ENCODE data around the gene ZXDC.

ZXDC gene

DNA sequence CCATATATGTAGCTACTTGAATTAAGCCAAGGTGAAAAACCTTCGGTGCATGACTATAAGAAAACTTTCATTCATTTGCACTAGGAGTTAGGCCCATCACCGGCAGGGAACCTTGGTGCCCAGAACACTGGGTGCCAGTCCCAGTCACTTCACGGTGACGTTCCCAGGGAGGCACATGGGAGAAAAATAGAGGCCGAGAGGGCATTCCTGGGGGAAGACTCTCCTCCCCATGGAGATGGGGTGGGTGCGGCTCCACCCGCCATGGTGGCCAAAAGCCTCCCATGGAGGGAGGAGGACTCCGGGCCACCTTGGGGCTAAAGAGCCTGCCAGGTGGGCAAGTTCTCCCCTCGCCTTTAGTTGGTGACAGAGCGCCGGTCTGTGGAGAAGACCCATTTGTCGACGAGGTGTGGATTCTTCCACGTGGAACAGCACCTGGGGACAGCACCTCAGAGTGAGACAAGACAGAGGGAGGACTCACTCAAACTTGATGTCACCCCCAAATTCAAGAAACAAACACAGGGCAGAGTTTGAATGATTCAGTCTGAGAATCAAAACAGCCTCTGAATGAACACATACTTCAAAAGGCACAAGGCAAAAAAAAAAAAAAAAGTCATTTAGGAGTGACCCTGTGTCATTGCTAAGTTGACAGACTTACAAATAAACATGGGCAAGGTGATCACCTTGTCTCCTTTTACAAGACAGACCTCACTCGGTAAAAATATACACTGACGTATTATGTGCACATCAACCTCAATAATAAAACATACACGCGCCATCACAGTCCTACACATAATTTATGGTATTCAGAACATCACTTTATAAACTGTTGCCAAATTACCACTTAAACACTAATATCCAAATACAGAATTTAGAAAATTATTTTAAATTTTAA, 38.6 kb downstream of the ZXDC start:
- WGBS, 2 experiments, result 95% methylated on average over 18 of the region's 18 CpGs
- no peaks in the 10 kb centered on the region for H3K9me3 ChIP-seq (ENCODE audit: control insufficient read depth, low read length)
- H3K4me3 ChIP-seq (ENCODE audit: insufficient read depth, low read depth, low read length), result no peak overlapping the region
- no peaks in the 10 kb centered on the region for H3K36me3 ChIP-seq (ENCODE audit: control insufficient read depth, insufficient read depth, low read length)
- H3K4me1 ChIP-seq (ENCODE audit: control insufficient read depth, insufficient read depth, low read length), result peaks cover 31% of the 10 kb centered on the region
- H3K27ac ChIP-seq (ENCODE audit: insufficient read depth, low read depth, low read length, poor library complexity, severe bottlenecking), result no peak overlapping the region
- no peaks in the 10 kb centered on the region for H3K27me3 ChIP-seq (ENCODE audit: control insufficient read depth, insufficient read depth, low read length, poor library complexity, severe bottlenecking)

DNA sequence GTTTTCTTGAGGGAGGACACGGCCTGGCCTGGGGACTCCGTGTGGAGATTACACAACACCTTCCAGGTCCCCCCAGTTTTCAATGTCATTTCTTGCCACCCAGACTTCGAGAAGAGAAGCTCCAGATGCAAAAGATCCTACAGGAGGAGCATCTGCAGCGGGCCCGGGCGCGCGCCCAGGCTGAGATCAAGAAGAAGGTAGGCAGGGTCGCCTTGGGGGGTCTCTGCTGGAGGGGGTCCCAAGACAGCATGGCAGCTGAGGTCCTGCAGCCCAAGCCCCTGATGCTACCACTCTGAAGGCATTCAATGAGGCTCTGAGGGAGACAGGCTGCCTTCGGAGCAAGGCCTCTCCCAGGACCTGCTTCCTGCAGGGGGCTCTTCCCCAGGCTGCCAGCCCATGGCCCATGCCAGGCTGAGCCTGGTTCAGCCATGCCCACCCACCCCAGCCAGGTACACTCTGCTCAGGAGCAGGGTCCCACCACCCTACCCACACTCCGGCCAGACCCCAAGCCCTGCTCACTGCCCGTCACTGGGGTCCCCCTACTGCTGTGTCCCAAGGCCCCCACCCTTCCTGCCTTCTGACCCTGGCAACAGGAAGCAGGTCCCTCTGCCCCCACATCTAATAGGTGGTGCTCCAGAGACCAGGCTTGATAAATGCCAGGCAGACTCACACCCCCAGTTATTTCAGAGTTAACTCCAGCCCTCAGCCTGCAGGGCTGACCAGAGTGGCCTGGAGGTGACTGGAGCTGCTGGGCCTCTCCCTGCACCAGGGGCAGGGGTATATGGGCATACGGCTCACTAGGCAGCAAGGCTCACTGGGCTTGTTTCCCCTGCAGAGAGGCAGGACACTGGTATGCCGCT, 40.0 kb downstream of the ZXDC start:
- Histone ChIP-seq H3K4me3 (ENCODE audit: insufficient read depth, low read depth, low read length) (no peak overlapping the region), H3K36me3 (ENCODE audit: control insufficient read depth, insufficient read depth, low read length) (no peaks in the 10 kb centered on the region), H3K9me3 (ENCODE audit: control insufficient read depth, low read length) (no peaks in the 10 kb centered on the region), H3K27ac (ENCODE audit: insufficient read depth, low read depth, low read length, poor library complexity, severe bottlenecking) (no peak overlapping the region), H3K4me1 (ENCODE audit: control insufficient read depth, insufficient read depth, low read length) (peaks cover 18% of the 10 kb centered on the region), H3K27me3 (ENCODE audit: control insufficient read depth, insufficient read depth, low read length, poor library complexity, severe bottlenecking) (no peaks in the 10 kb centered on the region)
- WGBS, 2 experiments, result 88 to 91% methylated on average over 14 of the region's 14 CpGs

DNA sequence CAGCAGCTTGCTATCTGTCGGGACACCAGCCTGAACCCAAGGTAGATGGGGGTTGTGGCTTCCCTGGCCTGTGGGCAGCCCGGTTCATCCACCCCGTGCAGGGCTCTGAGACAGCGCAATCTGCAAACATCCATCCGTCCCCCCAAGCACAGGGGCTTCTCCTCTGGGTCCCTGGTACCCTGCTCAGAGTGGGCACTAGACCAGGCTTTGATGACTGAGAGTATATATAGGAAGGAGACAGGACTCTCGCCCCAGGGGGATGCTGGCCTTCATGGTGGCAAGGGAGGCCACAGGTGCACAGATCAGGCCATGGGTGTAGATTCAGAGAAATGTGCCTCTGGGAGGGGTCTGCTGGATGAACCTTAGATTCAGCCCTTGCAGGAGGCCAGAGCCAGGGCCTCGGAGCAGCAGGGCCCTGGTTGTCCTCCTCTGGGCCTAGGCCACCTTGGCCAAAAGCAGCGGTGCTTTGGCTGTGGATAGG, 40.7 kb downstream of the ZXDC start:
- Histone ChIP-seq H3K27ac (ENCODE audit: insufficient read depth, low read depth, low read length, poor library complexity, severe bottlenecking) (no peak overlapping the region), H3K4me1 (ENCODE audit: control insufficient read depth, insufficient read depth, low read length) (peaks cover 12% of the 10 kb centered on the region), H3K9me3 (ENCODE audit: control insufficient read depth, low read length) (no peaks in the 10 kb centered on the region), H3K27me3 (ENCODE audit: control insufficient read depth, insufficient read depth, low read length, poor library complexity, severe bottlenecking) (no peaks in the 10 kb centered on the region), H3K4me3 (ENCODE audit: insufficient read depth, low read depth, low read length) (no peak overlapping the region), H3K36me3 (ENCODE audit: control insufficient read depth, insufficient read depth, low read length) (no peaks in the 10 kb centered on the region)
- 94 to 95% methylated on average over 8 of the region's 8 CpGs for WGBS, 2 experiments

DNA sequence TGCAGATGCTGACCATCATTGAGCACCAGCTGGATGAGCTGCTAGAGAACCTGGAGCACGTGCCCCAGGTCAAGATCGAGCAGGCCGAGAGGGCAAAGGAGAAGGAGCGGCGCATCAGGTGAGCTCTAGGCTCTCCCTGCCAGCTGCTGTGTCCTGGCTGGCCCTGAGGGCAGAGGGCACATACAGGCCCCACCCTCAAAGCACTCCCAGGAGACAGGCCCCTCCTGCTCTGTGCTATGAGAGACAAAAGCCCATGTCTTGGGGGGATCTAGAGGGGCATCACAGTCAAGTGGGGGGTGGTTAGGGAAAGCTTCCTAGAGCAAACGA, 41.5 kb downstream of the ZXDC start:
- Histone ChIP-seq H3K36me3 (ENCODE audit: control insufficient read depth, insufficient read depth, low read length) (no peaks in the 10 kb centered on the region), H3K27ac (ENCODE audit: insufficient read depth, low read depth, low read length, poor library complexity, severe bottlenecking) (no peak overlapping the region), H3K27me3 (ENCODE audit: control insufficient read depth, insufficient read depth, low read length, poor library complexity, severe bottlenecking) (no peaks in the 10 kb centered on the region), H3K4me3 (ENCODE audit: insufficient read depth, low read depth, low read length) (no peak overlapping the region), H3K9me3 (ENCODE audit: control insufficient read depth, low read length) (no peaks in the 10 kb centered on the region), H3K4me1 (ENCODE audit: control insufficient read depth, insufficient read depth, low read length) (peaks cover 8% of the 10 kb centered on the region)
- WGBS, 2 experiments, result 90 to 96% methylated on average over 6 of the region's 6 CpGs

- no peaks in the 10 kb centered on the region for H3K27me3 ChIP-seq (ENCODE audit: control insufficient read depth, insufficient read depth, low read length, poor library complexity, severe bottlenecking)
- WGBS, 2 experiments, result 88% methylated on average over 13 of the region's 13 CpGs
These were observed 42.0 kb downstream of the ZXDC start for GRCh38 chr3:126433496-126434263.

GRCh38 chr3:126433105-126433430, 42.6 kb downstream of the ZXDC start:
- no peak overlapping the region for H3K27ac ChIP-seq (ENCODE audit: insufficient read depth, low read depth, low read length, poor library complexity, severe bottlenecking)
- 94 to 97% methylated on average over 6 of the region's 6 CpGs for WGBS, 2 experiments
- no peaks in the 10 kb centered on the region for H3K9me3 ChIP-seq (ENCODE audit: control insufficient read depth, low read length)
- no peaks in the 10 kb centered on the region for H3K36me3 ChIP-seq (ENCODE audit: control insufficient read depth, insufficient read depth, low read length)
- H3K27me3 ChIP-seq (ENCODE audit: control insufficient read depth, insufficient read depth, low read length, poor library complexity, severe bottlenecking), result no peaks in the 10 kb centered on the region
- no peak overlapping the region for H3K4me3 ChIP-seq (ENCODE audit: insufficient read depth, low read depth, low read length)
- peaks cover 5% of the 10 kb centered on the region for H3K4me1 ChIP-seq (ENCODE audit: control insufficient read depth, insufficient read depth, low read length)

More at GRCh38 chr3:126433496-126434263, 42.0 kb downstream of the ZXDC start:
- Histone ChIP-seq H3K27ac (ENCODE audit: insufficient read depth, low read depth, low read length, poor library complexity, severe bottlenecking) (no peak overlapping the region), H3K36me3 (ENCODE audit: control insufficient read depth, insufficient read depth, low read length) (no peaks in the 10 kb centered on the region), H3K9me3 (ENCODE audit: control insufficient read depth, low read length) (no peaks in the 10 kb centered on the region), H3K4me1 (ENCODE audit: control insufficient read depth, insufficient read depth, low read length) (peaks cover 5% of the 10 kb centered on the region), H3K4me3 (ENCODE audit: insufficient read depth, low read depth, low read length) (no peak overlapping the region)

- Histone ChIP-seq H3K9me3 (ENCODE audit: control insufficient read depth, low read length) (no peaks in the 10 kb centered on the region), H3K27ac (ENCODE audit: insufficient read depth, low read depth, low read length, poor library complexity, severe bottlenecking) (no peak overlapping the region), H3K4me3 (ENCODE audit: insufficient read depth, low read depth, low read length) (no peak overlapping the region), H3K27me3 (ENCODE audit: control insufficient read depth, insufficient read depth, low read length, poor library complexity, severe bottlenecking) (no peaks in the 10 kb centered on the region), H3K4me1 (ENCODE audit: control insufficient read depth, insufficient read depth, low read length) (peaks cover 5% of the 10 kb centered on the region), H3K36me3 (ENCODE audit: control insufficient read depth, insufficient read depth, low read length) (no peaks in the 10 kb centered on the region)
- 92 to 96% methylated on average over 4 of the region's 4 CpGs for WGBS, 2 experiments
These were observed 43.2 kb downstream of the ZXDC start for GRCh38 chr3:126432361-126433104.

DNA sequence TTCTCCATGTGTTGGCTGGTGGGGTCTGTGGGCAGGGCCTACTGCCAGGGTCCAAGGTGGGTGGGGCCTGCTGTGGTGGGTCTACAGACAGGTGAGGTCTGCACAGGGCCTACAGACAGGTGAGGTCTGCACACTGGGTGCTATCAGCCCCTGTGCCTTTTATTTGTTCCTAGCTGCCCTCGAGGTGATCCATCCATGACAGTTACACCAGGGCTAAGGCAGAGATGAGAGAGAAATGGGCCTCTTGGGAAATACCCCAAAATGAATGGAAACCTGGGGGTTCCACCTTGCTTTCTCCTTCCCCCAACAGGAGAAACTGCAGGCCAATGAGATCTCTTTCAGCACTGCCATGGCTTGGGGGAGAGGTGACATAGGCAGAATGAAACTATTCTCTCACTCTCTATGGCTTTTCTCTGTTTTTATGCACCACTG, 44.6 kb downstream of the ZXDC start:
- no peaks in the 10 kb centered on the region for H3K27me3 ChIP-seq (ENCODE audit: control insufficient read depth, insufficient read depth, low read length, poor library complexity, severe bottlenecking)
- no peak overlapping the region for H3K4me3 ChIP-seq (ENCODE audit: insufficient read depth, low read depth, low read length)
- no peaks in the 10 kb centered on the region for H3K36me3 ChIP-seq (ENCODE audit: control insufficient read depth, insufficient read depth, low read length)
- H3K9me3 ChIP-seq (ENCODE audit: control insufficient read depth, low read length), result no peaks in the 10 kb centered on the region
- H3K27ac ChIP-seq (ENCODE audit: insufficient read depth, low read depth, low read length, poor library complexity, severe bottlenecking), result no peak overlapping the region
- 90 to 96% methylated on average over 1 of the region's 1 CpG for WGBS, 2 experiments
- peaks cover 2% of the 10 kb centered on the region for H3K4me1 ChIP-seq (ENCODE audit: control insufficient read depth, insufficient read depth, low read length)

- no peak overlapping the region for H3K4me3 ChIP-seq (ENCODE audit: insufficient read depth, low read depth, low read length)
These were observed 50.9 kb downstream of the ZXDC start for GRCh38 chr3:126424751-126425150.

More at GRCh38 chr3:126424751-126425150, 50.9 kb downstream of the ZXDC start:
- no peaks in the 10 kb centered on the region for H3K9me3 ChIP-seq (ENCODE audit: control insufficient read depth, low read length)
- H3K36me3 ChIP-seq (ENCODE audit: control insufficient read depth, insufficient read depth, low read length), result no peaks in the 10 kb centered on the region
- 74 to 81% methylated on average over 3 of the region's 3 CpGs for WGBS, 2 experiments
- no peaks in the 10 kb centered on the region for H3K4me1 ChIP-seq (ENCODE audit: control insufficient read depth, insufficient read depth, low read length)
- no peaks in the 10 kb centered on the region for H3K27me3 ChIP-seq (ENCODE audit: control insufficient read depth, insufficient read depth, low read length, poor library complexity, severe bottlenecking)
- H3K27ac ChIP-seq (ENCODE audit: insufficient read depth, low read depth, low read length, poor library complexity, severe bottlenecking), result no peak overlapping the region

Measured in ectodermal cell (in vitro differentiated cells).